ENCODE measurements around the gene NCKAP5.

GRCh38 chr2:133215477-133215876, 352.8 kb downstream of the NCKAP5 start:
- TF ChIP-seq SIN3A (IDR thresholded peaks at IDR 0.05; ENCODE audit: borderline replicate concordance, insufficient read depth, low read length) (no peak), POLR2AphosphoS5 (IDR thresholded peaks at IDR 0.05; ENCODE audit: low read depth, low read length) (no peak), TAF1 (IDR thresholded peaks at IDR 0.05; ENCODE audit: borderline replicate concordance, insufficient read depth, low read length) (no peak)
- TF ChIP-seq, protein P1, sequence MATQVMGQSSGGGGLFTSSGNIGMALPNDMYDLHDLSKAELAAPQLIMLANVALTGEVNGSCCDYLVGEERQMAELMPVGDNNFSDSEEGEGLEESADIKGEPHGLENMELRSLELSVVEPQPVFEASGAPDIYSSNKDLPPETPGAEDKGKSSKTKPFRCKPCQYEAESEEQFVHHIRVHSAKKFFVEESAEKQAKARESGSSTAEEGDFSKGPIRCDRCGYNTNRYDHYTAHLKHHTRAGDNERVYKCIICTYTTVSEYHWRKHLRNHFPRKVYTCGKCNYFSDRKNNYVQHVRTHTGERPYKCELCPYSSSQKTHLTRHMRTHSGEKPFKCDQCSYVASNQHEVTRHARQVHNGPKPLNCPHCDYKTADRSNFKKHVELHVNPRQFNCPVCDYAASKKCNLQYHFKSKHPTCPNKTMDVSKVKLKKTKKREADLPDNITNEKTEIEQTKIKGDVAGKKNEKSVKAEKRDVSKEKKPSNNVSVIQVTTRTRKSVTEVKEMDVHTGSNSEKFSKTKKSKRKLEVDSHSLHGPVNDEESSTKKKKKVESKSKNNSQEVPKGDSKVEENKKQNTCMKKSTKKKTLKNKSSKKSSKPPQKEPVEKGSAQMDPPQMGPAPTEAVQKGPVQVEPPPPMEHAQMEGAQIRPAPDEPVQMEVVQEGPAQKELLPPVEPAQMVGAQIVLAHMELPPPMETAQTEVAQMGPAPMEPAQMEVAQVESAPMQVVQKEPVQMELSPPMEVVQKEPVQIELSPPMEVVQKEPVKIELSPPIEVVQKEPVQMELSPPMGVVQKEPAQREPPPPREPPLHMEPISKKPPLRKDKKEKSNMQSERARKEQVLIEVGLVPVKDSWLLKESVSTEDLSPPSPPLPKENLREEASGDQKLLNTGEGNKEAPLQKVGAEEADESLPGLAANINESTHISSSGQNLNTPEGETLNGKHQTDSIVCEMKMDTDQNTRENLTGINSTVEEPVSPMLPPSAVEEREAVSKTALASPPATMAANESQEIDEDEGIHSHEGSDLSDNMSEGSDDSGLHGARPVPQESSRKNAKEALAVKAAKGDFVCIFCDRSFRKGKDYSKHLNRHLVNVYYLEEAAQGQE (IDR thresholded peaks at IDR 0.05; ENCODE audit: insufficient read depth in 1 of 2, low read depth in 2 of 2, low read length in 2 of 2), result no peak

Data from PFSK-1 (cell line).